Sigmoid colon (tissue), 7 donors: ENCODE results near the gene C19orf73. TPM values are rescaled to one million over a fixed set of nuclear protein-coding genes. Genes with fewer than 3 reads are reported as not detected.
"Not testable (repeated sequence)": the region's sequence is repeated elsewhere in the genome, so short reads cannot be mapped to it uniquely, and the experiment has no call there.

Experiments
- DNase-seq: peaks from one replicate; pipeline ENCODE4 v3.0.0-alpha.2; 2019
- H3K27ac ChIP-seq, 4 donors: fragments of 200-600 bp; sonication (generic); one replicate each; pipeline ENCODE4 v1.5.1; 2016 to 2019; ENCODE audit warnings: mild to moderate bottlenecking in 1 of 4
- H3K27me3 ChIP-seq, 3 donors: fragments of 200-600 bp; sonication (generic); one replicate each; pipeline ENCODE4 v1.5.1; 2019; ENCODE audit warnings: mild to moderate bottlenecking in 1 of 3
- H3K36me3 ChIP-seq, 4 donors: fragments of 200-600 bp; sonication (generic); one replicate each; pipeline ENCODE4 v1.5.1; 2016 to 2019
- H3K4me1 ChIP-seq, 4 donors: fragments of 200-600 bp; sonication (generic); one replicate each; pipeline ENCODE4 v1.5.1; 2017 to 2019
- H3K4me3 ChIP-seq, 4 donors: fragments of 200-600 bp; sonication (generic); one replicate each; pipeline ENCODE4 v1.5.1; 2017 to 2019; ENCODE audit warnings: mild to moderate bottlenecking in 2 of 4, moderate library complexity in 1 of 4
- H3K9me3 ChIP-seq, 4 donors: fragments of 200-600 bp in 3 of 4; sonication (generic) in 3 of 4; one replicate each; pipeline versions ENCODE4 v1.5.1 to v1.6.1; 2013 to 2019
- CTCF ChIP-seq, 4 experiments: fragments of 450-650 bp in 3 of 4; fragments of 200-600 bp in 1 of 4; IDR thresholded peaks; one replicate each; pipeline ENCODE4 v1.5.1; 2016 to 2019; ENCODE audit warnings: antibody characterized with exemption in 4 of 4, mild to moderate bottlenecking in 3 of 4, moderate library complexity in 2 of 4
- EP300 ChIP-seq, 4 donors: sonication (generic); formaldehyde crosslinking; IDR thresholded peaks; one replicate each; pipeline ENCODE4 v1.6.1; 2017; ENCODE audit warnings: antibody characterized with exemption in 4 of 4
- POLR2A ChIP-seq, 2 donors: fragments of 450-650 bp; IDR thresholded peaks; one replicate each; pipeline ENCODE4 v1.6.1; 2016; ENCODE audit warnings: antibody characterized with exemption in 2 of 2, mild to moderate bottlenecking in 2 of 2, moderate library complexity in 2 of 2
- POLR2AphosphoS5 ChIP-seq, 4 donors: sonication (generic); formaldehyde crosslinking; IDR thresholded peaks; one replicate each; pipeline ENCODE4 v1.6.1; 2017; ENCODE audit warnings: antibody characterized with exemption in 4 of 4
- WGBS, 2 donors: extraction: QIAGEN DNeasy Blood & Tissue Kit; methylation state at CpG; one replicate each; pipeline ENCODE4 v1.1.7; 2013; 5-methylcytosine and 5-hydroxymethylcytosine counted together
- intact Hi-C: fragments of 100-400 bp; cut with DNase I; formaldehyde crosslinking; loops from one replicate; pipeline ENCODE4 v1.15.1; 2023
- polyA plus RNA-seq, 3 donors: library from polyadenylated mRNA; stranded (reverse); fragments of 200-250 nt; gene quantifications; one replicate each; pipeline ENCODE4 v1.2.3, GENCODE V29; 2013
- total RNA-seq, 4 donors: library from RNA; depleted of rRNA; stranded (reverse); fragments of >200 nt; gene quantifications; one replicate each; pipeline ENCODE4 v1.1.0, GENCODE V29; 2016
- donor health status: healthy with polysubstance abuse.
- donor health status: Bipolar disorder and iron deficiency.
- donor health status: healthy.

Gene C19orf73
- total and polyA plus RNA-seq, 7 donors, result 1.6 to 5.1 (median 2.3) TPM; not detected in 1

- intact Hi-C loops, result loop anchor here (5.0 kb wide), 2 partner anchors 58 to 157 kb away; partner anchors contain the start of genes GYS1 and RUVBL2
- peaks cover 0 to 50% (median 43%) of the 10 kb centered on the region in 4 donors for H3K4me1 ChIP-seq
- peaks cover 0 to 2% (median 0%) of the 10 kb centered on the region in 3 donors for H3K27me3 ChIP-seq
- WGBS, 2 donors, result 0 to 4% methylated on average over 49 of the region's 49 CpGs
- no peaks in the 10 kb centered on the region for H3K36me3 ChIP-seq
- TF ChIP-seq POLR2A (IDR thresholded peaks at IDR 0.05), result peak in 1 of 2 donors; percentile 74
- TF ChIP-seq EP300 (IDR thresholded peaks at IDR 0.05), result no peak
- peak; percentile 16 to 67 (median 38) for TF ChIP-seq POLR2AphosphoS5 (IDR thresholded peaks at IDR 0.05)
- TF ChIP-seq CTCF (IDR thresholded peaks at IDR 0.05), result no peak
- peak; percentile 97 for DNase-seq
- no peaks in the 10 kb centered on the region for H3K9me3 ChIP-seq
- H3K27ac ChIP-seq, result peak overlapping the region; percentile 76 to 85 (median 79)
- peak overlapping the region; percentile 47 to 72 (median 64) for H3K4me3 ChIP-seq
These were observed 30.1 kb upstream of the C19orf73 start for GRCh38 chr19:49148784-49149651.

GRCh38 chr19:49148044-49148682 lies 29.2 kb upstream of the C19orf73 start:
- H3K27me3 ChIP-seq, result peaks cover 0 to 2% (median 0%) of the 10 kb centered on the region in 3 donors
- H3K4me3 ChIP-seq, result peak overlapping the region in 3 of 4 donors; percentile 62 to 72 (median 66)
- peak overlapping the region; percentile 7 to 85 (median 78) for H3K27ac ChIP-seq
- H3K9me3 ChIP-seq, result no peaks in the 10 kb centered on the region
- H3K4me1 ChIP-seq, result peaks cover 0 to 52% (median 44%) of the 10 kb centered on the region in 4 donors
- H3K36me3 ChIP-seq, result no peaks in the 10 kb centered on the region
- intact Hi-C loops, result loop anchor here (5.0 kb wide), 2 partner anchors 59 to 156 kb away; partner anchors contain the start of genes GYS1 and RUVBL2
- DNase-seq, result no peak
- no peak for TF ChIP-seq CTCF (IDR thresholded peaks at IDR 0.05)
- TF ChIP-seq POLR2A (IDR thresholded peaks at IDR 0.05), result no peak
- TF ChIP-seq POLR2AphosphoS5 (IDR thresholded peaks at IDR 0.05), result peak in 1 of 4 donors; percentile 11
- WGBS, 2 donors, result 59 to 74% methylated on average over 11 of the region's 11 CpGs

GRCh38 chr19:49146408-49146770 lies 27.4 kb upstream of the C19orf73 start:
- intact Hi-C loops, result loop anchor here (5.0 kb wide), 2 partner anchors 61 to 154 kb away; partner anchors contain the start of genes GYS1 and RUVBL2
- H3K4me1 ChIP-seq, result peaks cover 0 to 53% (median 43%) of the 10 kb centered on the region in 4 donors
- peak overlapping the region in 1 of 4 donors; percentile 10 for H3K27ac ChIP-seq
- not testable (repeated sequence) for H3K27me3 ChIP-seq, H3K36me3 ChIP-seq, H3K9me3 ChIP-seq, DNase-seq
- H3K4me3 ChIP-seq, result peak overlapping the region in 1 of 4 donors; percentile 36
- 33 to 50% methylated on average over 7 of the region's 7 CpGs for WGBS, 2 donors

GRCh38 chr19:49145573-49146407 lies 26.8 kb upstream of the C19orf73 start:
- WGBS, 2 donors, result 9% methylated on average over 30 of the region's 30 CpGs
- Histone ChIP-seq H3K27me3 (peaks cover 0 to 2% (median 0%) of the 10 kb centered on the region in 3 donors), H3K4me1 (peaks cover 0 to 47% (median 37%) of the 10 kb centered on the region in 4 donors), H3K36me3 (no peaks in the 10 kb centered on the region), H3K9me3 (no peaks in the 10 kb centered on the region), H3K4me3 (peak overlapping the region in 2 of 4 donors; percentile 26 to 36), H3K27ac (peak overlapping the region in 1 of 4 donors; percentile 10)
- DNase-seq, result peak; percentile 83
- intact Hi-C loops, result loop anchor here (5.0 kb wide), 2 partner anchors 62 to 153 kb away; partner anchors contain the start of genes GYS1 and RUVBL2
- TF ChIP-seq POLR2AphosphoS5 (IDR thresholded peaks at IDR 0.05) (no peak), CTCF (IDR thresholded peaks at IDR 0.05) (peak; percentile 59 to 91 (median 73)), POLR2A (IDR thresholded peaks at IDR 0.05) (no peak), EP300 (IDR thresholded peaks at IDR 0.05) (no peak)
